ENCODE measurements around the gene ABRAXAS1.

The ABRAXAS1 gene

GRCh38 chr4:83449009-83449408, 35.9 kb downstream of the ABRAXAS1 start:
- DNase-seq: no peak

- no peak for DNase-seq
These were observed 44.0 kb downstream of the ABRAXAS1 start for GRCh38 chr4:83440899-83441298.

- no peak for DNase-seq
These were observed 44.6 kb downstream of the ABRAXAS1 start for GRCh38 chr4:83440148-83440814.

GRCh38 chr4:83438719-83439118, 46.2 kb downstream of the ABRAXAS1 start:
- no peak for DNase-seq

GRCh38 chr4:83436680-83437079, 48.2 kb downstream of the ABRAXAS1 start:
- DNase-seq: no peak

GRCh38 chr4:83431200-83431599, 53.7 kb downstream of the ABRAXAS1 start:
- DNase-seq: no peak

GRCh38 chr4:83418211-83418610, 66.7 kb downstream of the ABRAXAS1 start:
- no peak for DNase-seq

GRCh38 chr4:83417566-83417965, 67.3 kb downstream of the ABRAXAS1 start:
- DNase-seq: no peak

GRCh38 chr4:83413676-83414075, 71.2 kb downstream of the ABRAXAS1 start:
- DNase-seq: no peak

Data from activated T-cell treated with anti-CD3 and anti-CD28 coated beads for 4 hours (primary cell).